IMR-90 (cell line): ENCODE measurements around the gene MAN2B1. TPM values are rescaled to one million over a fixed set of nuclear protein-coding genes. Genes with fewer than 3 reads are reported as not detected.

Source experiments
- ATAC-seq: fragments of 200-7000 bp; cut with Tn5 transposase; 2 replicates; pipeline ENCODE4 v1.9.1; 2020; ENCODE audit warnings: low read depth, mild to moderate bottlenecking, moderate library complexity
- BruUV-seq: library from RNA; stranded (reverse); fragments of 400-500 nt; replicated peaks from 2 replicates; lab custom pipeline; 2021; lab: Mats Ljungman, UMichigan
- CTCF ChIA-PET: fragments of 300-600 bp; formaldehyde crosslinking; extraction: SDS; loops from one replicate; lab custom pipeline; 2021; ENCODE audit warnings: antibody characterized with exemption; lab: Yijun Ruan, JAX
- POLR2A ChIA-PET: fragments of 300-600 bp; sonication (Branson Sonifier 250); formaldehyde crosslinking; loops from one replicate; lab custom pipeline; 2022; ENCODE audit warnings: antibody characterized with exemption; ENCODE audit not compliant: unreplicated experiment; lab: Charles Lee
- DNase-seq: peaks from one replicate; pipeline ENCODE4 v3.0.0; 2013
- H2AFZ ChIP-seq: replicated peaks from 2 replicates; pipeline ENCODE3; 2013; ENCODE audit warnings: low read length, mild to moderate bottlenecking; ENCODE audit not compliant: poor library complexity
- H2AK5ac ChIP-seq: 2 replicates; pipeline ENCODE4 v1.6.1; 2013; ENCODE audit warnings: low read depth, low read length, inconsistent platforms
- H2AK9ac ChIP-seq: replicated peaks from 2 replicates; pipeline ENCODE3; 2013; ENCODE audit warnings: mild to moderate bottlenecking, low read depth, low read length, moderate library complexity; ENCODE audit not compliant: poor library complexity
- H2BK120ac ChIP-seq: 2 replicates; pipeline ENCODE4 v1.6.1; 2013; ENCODE audit warnings: low read depth, low read length, inconsistent platforms
- H2BK15ac ChIP-seq: 3 replicates; pipeline ENCODE4 v1.6.1; 2013; ENCODE audit warnings: low read depth, low read length, inconsistent platforms
- H2BK20ac ChIP-seq: 2 replicates; pipeline ENCODE4 v1.6.1; 2013; ENCODE audit warnings: low read depth, mild to moderate bottlenecking, inconsistent platforms, low read length, moderate library complexity
- H2BK5ac ChIP-seq: 2 replicates; pipeline ENCODE4 v1.6.1; 2013; ENCODE audit warnings: mild to moderate bottlenecking, low read depth, low read length, inconsistent platforms; ENCODE audit not compliant: poor library complexity, severe bottlenecking
- H3K14ac ChIP-seq: replicated peaks from 2 replicates; pipeline ENCODE4 v1.6.1; 2013; ENCODE audit warnings: low read depth, low read length, inconsistent platforms
- H3K18ac ChIP-seq: 2 replicates; pipeline ENCODE4 v1.6.1; 2013; ENCODE audit warnings: low read depth, low read length, control low read depth
- H3K23ac ChIP-seq: 2 replicates; pipeline ENCODE4 v1.6.1; 2013; ENCODE audit warnings: low read depth, low read length, inconsistent platforms
- H3K27ac ChIP-seq: 2 replicates; pipeline ENCODE4 v1.5.1; 2013; ENCODE audit warnings: mild to moderate bottlenecking, control low read depth, low read length; ENCODE audit not compliant: insufficient read depth
- H3K27me3 ChIP-seq: 2 replicates; pipeline ENCODE4 v1.6.1; 2013; ENCODE audit warnings: low read length; ENCODE audit not compliant: control insufficient read depth, insufficient read depth
- H3K36me3 ChIP-seq: 2 replicates; pipeline ENCODE4 v1.6.1; 2013; ENCODE audit warnings: low read length, mixed read lengths; ENCODE audit not compliant: control insufficient read depth, insufficient read depth
- H3K4ac ChIP-seq: 2 replicates; pipeline ENCODE4 v1.6.1; 2013; ENCODE audit warnings: low read depth, low read length, inconsistent platforms
- H3K4me1 ChIP-seq: 2 replicates; pipeline ENCODE4 v1.6.1; 2013; ENCODE audit warnings: low read length, mixed read lengths; ENCODE audit not compliant: control insufficient read depth, insufficient read depth
- H3K4me2 ChIP-seq: 2 replicates; pipeline ENCODE4 v1.6.1; 2013; ENCODE audit warnings: low read depth, mild to moderate bottlenecking, control low read depth, low read length, moderate library complexity
- H3K4me3 ChIP-seq: 2 replicates; pipeline ENCODE4 v1.5.1; 2013; ENCODE audit warnings: low read depth, mild to moderate bottlenecking, control low read depth, low read length, moderate library complexity; ENCODE audit not compliant: insufficient read depth
- H3K56ac ChIP-seq: 2 replicates; pipeline ENCODE4 v1.6.1; 2013; ENCODE audit warnings: low read length, inconsistent platforms; ENCODE audit not compliant: insufficient read depth; ENCODE audit errors: extremely low read depth
- H3K79me1 ChIP-seq, 2 experiments: 2 replicates each; pipeline ENCODE4 v1.6.1; 2013; ENCODE audit warnings: low read length in 2 of 2, inconsistent platforms in 1 of 2, low read depth in 1 of 2
- H3K9ac ChIP-seq: 2 replicates; pipeline ENCODE4 v1.6.1; 2013; ENCODE audit warnings: low read depth, low read length, control low read depth
- H3K9me1 ChIP-seq: 2 replicates; pipeline ENCODE4 v1.6.1; 2013; ENCODE audit warnings: low read length, inconsistent platforms; ENCODE audit not compliant: insufficient read depth
- H3K9me3 ChIP-seq: 2 replicates; pipeline ENCODE4 v1.6.1; 2013; ENCODE audit warnings: low read length; ENCODE audit not compliant: control insufficient read depth, insufficient read depth
- H4K20me1 ChIP-seq: 2 replicates; pipeline ENCODE4 v1.6.1; 2013; ENCODE audit warnings: low read length, inconsistent platforms; ENCODE audit not compliant: insufficient read depth
- H4K5ac ChIP-seq: 2 replicates; pipeline ENCODE4 v1.6.1; 2013; ENCODE audit warnings: mild to moderate bottlenecking, low read depth, low read length, control low read depth
- H4K8ac ChIP-seq, 2 experiments: 2 replicates each; pipeline ENCODE4 v1.6.1; 2013; ENCODE audit warnings: low read depth in 2 of 2, low read length in 2 of 2, control low read depth in 1 of 2, inconsistent platforms in 1 of 2
- H4K91ac ChIP-seq: 2 replicates; pipeline ENCODE4 v1.6.1; 2013; ENCODE audit warnings: low read depth, low read length, inconsistent platforms; ENCODE audit not compliant: insufficient read depth
- BHLHE40 ChIP-seq: fragments of 150-350 bp; IDR thresholded peaks from 2 replicates; pipeline ENCODE4 v1.6.1; 2016; ENCODE audit warnings: mild to moderate bottlenecking, low read depth, low read length
- CEBPB ChIP-seq: IDR thresholded peaks from 2 replicates; pipeline ENCODE4 v1.6.1; 2012; ENCODE audit warnings: low read depth, low read length, improper control_type of control experiment
- CHD1 ChIP-seq: IDR thresholded peaks from 2 replicates; pipeline ENCODE4 v1.6.1; 2012; ENCODE audit warnings: low read depth, low read length, improper control_type of control experiment
- CTCF ChIP-seq: conservative IDR thresholded peaks from 2 replicates; pipeline ENCODE4 v1.5.1; 2012; ENCODE audit warnings: mild to moderate bottlenecking, low read depth, low read length, improper control_type of control experiment
- ELK1 ChIP-seq: fragments of 150-350 bp; IDR thresholded peaks from 2 replicates; pipeline ENCODE4 v1.6.1; 2016; ENCODE audit warnings: low read depth, mild to moderate bottlenecking, low read length, moderate library complexity, borderline replicate concordance
- FOS ChIP-seq: fragments of 150-350 bp; IDR thresholded peaks from 2 replicates; pipeline ENCODE4 v1.6.1; 2016; ENCODE audit warnings: low read depth, low read length
- MAFK ChIP-seq: IDR thresholded peaks from 2 replicates; pipeline ENCODE4 v1.6.1; 2012; ENCODE audit warnings: low read depth, low read length, improper control_type of control experiment
- MAZ ChIP-seq: IDR thresholded peaks from 2 replicates; pipeline ENCODE4 v1.6.1; 2012; ENCODE audit warnings: low read depth, mild to moderate bottlenecking, low read length, improper control_type of control experiment, moderate library complexity, borderline replicate concordance
- MXI1 ChIP-seq: IDR thresholded peaks from 2 replicates; pipeline ENCODE4 v1.6.1; 2012; ENCODE audit warnings: low read depth, mild to moderate bottlenecking, low read length, moderate library complexity, borderline replicate concordance
- NFE2L2 ChIP-seq: fragments of 150-350 bp; IDR thresholded peaks from 2 replicates; pipeline ENCODE4 v1.6.1; 2016; ENCODE audit warnings: low read depth, mild to moderate bottlenecking, low read length
- POLR2A ChIP-seq: IDR thresholded peaks from 2 replicates; pipeline ENCODE4 v1.6.1; 2012; ENCODE audit warnings: mild to moderate bottlenecking, low read depth, low read length
- RAD21 ChIP-seq: IDR thresholded peaks from 2 replicates; pipeline ENCODE4 v1.6.1; 2012; ENCODE audit warnings: low read length, improper control_type of control experiment
- RCOR1 ChIP-seq: IDR thresholded peaks from 2 replicates; pipeline ENCODE4 v1.6.1; 2012; ENCODE audit warnings: mild to moderate bottlenecking, low read length, improper control_type of control experiment; ENCODE audit not compliant: insufficient replicate concordance
- RFX5 ChIP-seq: IDR thresholded peaks from 2 replicates; pipeline ENCODE4 v1.8.0; 2012; ENCODE audit warnings: low read depth, mild to moderate bottlenecking, low read length, moderate library complexity
- SMC3 ChIP-seq: fragments of 150-350 bp; IDR thresholded peaks from 2 replicates; pipeline ENCODE4 v1.6.1; 2016; ENCODE audit warnings: low read depth, mild to moderate bottlenecking, antibody characterized with exemption, low read length, moderate library complexity
- USF2 ChIP-seq: fragments of 150-350 bp; IDR thresholded peaks from 2 replicates; pipeline ENCODE4 v1.6.1; 2017; ENCODE audit warnings: mild to moderate bottlenecking, antibody characterized with exemption, low read length, low read depth
- WGBS, 2 experiments: methylation state at CpG; one replicate each; pipeline versions ENCODE4 v1.1.5 to v1.1.7; 2013; ENCODE audit warnings: missing lambda C conversion rate in 2 of 2; ENCODE audit not compliant: insufficient read length in 1 of 2; ENCODE audit errors: extremely low coverage in 2 of 2; 5-methylcytosine and 5-hydroxymethylcytosine counted together
- dilution Hi-C: fragments of 300-500 bp; cut with HindIII; formaldehyde crosslinking; loops from one replicate; pipeline ENCODE4 v1.14.3; 2018; ENCODE audit warnings: low sequenced_read_pairs; ENCODE audit not compliant: unreplicated experiment
- in situ Hi-C: fragments of 300-500 bp; cut with MboI; formaldehyde crosslinking; loops from 3 replicates; pipeline ENCODE4 v1.14.3; 2019; ENCODE audit warnings: low sequenced_read_pairs, inconsistent platforms, mixed read lengths
- intact Hi-C: fragments of 100-400 bp; cut with micrococcal nuclease; formaldehyde crosslinking; loops from 2 replicates; pipeline ENCODE4 v1.10.0; 2022
- polyA plus RNA-seq, 3 experiments: library from polyadenylated mRNA; depleted of rRNA; stranded (reverse); fragments of >200 nt; gene quantifications; 2 replicates each; pipeline ENCODE4 v1.2.3, GENCODE V29; 2012; ENCODE audit warnings: low replicate concordance in 1 of 3
- total RNA-seq: library from RNA; depleted of rRNA; stranded (reverse); fragments of >200 nt; gene quantifications from 2 replicates; pipeline ENCODE4 v1.2.3, GENCODE V29; 2012

Gene MAN2B1
- total and polyA plus RNA-seq, 2 of the 4 experiments (the other 2 are of a cell fraction): 10.4 to 55.4 TPM

GRCh38 chr19:12706332-12706718 is 39.8 kb upstream of the MAN2B1 start:
- in situ Hi-C loops (no loop called here), intact Hi-C loops (no loop called here), dilution Hi-C loops (no loop called here)
- 98% methylated on average over 7 of the region's 13 CpGs; no CpG with 5 or more reads in 1 of the 2 experiments for WGBS, 2 experiments
- DNase-seq (no peak), ATAC-seq (no peak)
- H3K79me1 ChIP-seq: peaks cover 15 to 30% of the 10 kb centered on the region in 2 experiments
- peak overlapping the region; percentile 21 for H2AFZ ChIP-seq
- no peak overlapping the region for H3K9ac ChIP-seq
- peaks cover 76% of the 10 kb centered on the region for H3K36me3 ChIP-seq
- H3K4me1 ChIP-seq: no peaks in the 10 kb centered on the region
- H4K91ac ChIP-seq: no peak overlapping the region
- no peak overlapping the region for H2BK15ac ChIP-seq
- no peak overlapping the region for H3K14ac ChIP-seq
- H3K9me1 ChIP-seq: no peaks in the 10 kb centered on the region
- no peak overlapping the region for H3K27ac ChIP-seq
- no peak overlapping the region for H2BK120ac ChIP-seq
- no peak overlapping the region for H3K23ac ChIP-seq
- no peak overlapping the region for H2AK9ac ChIP-seq
- no peak overlapping the region for H2BK5ac ChIP-seq
- H3K27me3 ChIP-seq: no peaks in the 10 kb centered on the region
- H4K20me1 ChIP-seq: peaks cover 18% of the 10 kb centered on the region
- CTCF ChIA-PET: no interaction called here
- H4K8ac ChIP-seq: no peak overlapping the region
- no peak overlapping the region for H3K4me2 ChIP-seq
- no TSS peak for BruUV-seq
- H3K18ac ChIP-seq: no peak overlapping the region
- no peak overlapping the region for H3K4ac ChIP-seq
- TF ChIP-seq MAFK (no peak), MXI1 (no peak), USF2 (no peak), RCOR1 (no peak), CHD1 (no peak), RFX5 (no peak), CTCF (no peak), NFE2L2 (no peak), BHLHE40 (no peak), SMC3 (no peak), MAZ (no peak), CEBPB (no peak), FOS (no peak), ELK1 (no peak), RAD21 (no peak), POLR2A (no peak)
- H2BK20ac ChIP-seq: no peak overlapping the region
- H3K56ac ChIP-seq: no peak overlapping the region
- H4K5ac ChIP-seq: no peak overlapping the region
- no peak overlapping the region for H3K4me3 ChIP-seq
- H3K9me3 ChIP-seq: no peaks in the 10 kb centered on the region
- POLR2A ChIA-PET: no interaction called here
- H2AK5ac ChIP-seq: no peak overlapping the region
